ENCODE data around the gene LRAT.
A peak's percentile ranks its signal among the peaks of the same experiment; 100 is the strongest.

The LRAT gene

DNA sequence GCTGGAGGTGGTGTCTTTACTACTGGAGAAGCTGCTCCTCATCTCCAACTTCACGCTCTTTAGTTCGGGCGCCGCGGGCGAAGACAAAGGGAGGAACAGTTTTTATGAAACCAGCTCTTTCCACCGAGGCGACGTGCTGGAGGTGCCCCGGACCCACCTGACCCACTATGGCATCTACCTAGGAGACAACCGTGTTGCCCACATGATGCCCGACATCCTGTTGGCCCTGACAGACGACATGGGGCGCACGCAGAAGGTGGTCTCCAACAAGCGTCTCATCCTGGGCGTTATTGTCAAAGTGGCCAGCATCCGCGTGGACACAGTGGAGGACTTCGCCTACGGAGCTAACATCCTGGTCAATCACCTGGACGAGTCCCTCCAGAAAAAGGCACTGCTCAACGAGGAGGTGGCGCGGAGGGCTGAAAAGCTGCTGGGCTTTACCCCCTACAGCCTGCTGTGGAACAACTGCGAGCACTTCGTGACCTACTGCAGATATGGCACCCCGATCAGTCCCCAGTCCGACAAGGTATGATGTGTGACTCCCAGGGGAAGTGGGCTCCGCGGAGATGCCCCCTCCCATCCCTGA lies 634 bp downstream of the LRAT start:
- DNase-seq (ENCODE audit: low read depth) = no peak
- H3K4me3 ChIP-seq (ENCODE audit: control insufficient read depth, low read depth, low read length) = peak overlapping the region; percentile 39
- no peak for TF ChIP-seq CTCF (conservative IDR thresholded peaks at IDR 0.05; ENCODE audit: control insufficient read depth, insufficient read depth, low read depth, low read length)

DNA sequence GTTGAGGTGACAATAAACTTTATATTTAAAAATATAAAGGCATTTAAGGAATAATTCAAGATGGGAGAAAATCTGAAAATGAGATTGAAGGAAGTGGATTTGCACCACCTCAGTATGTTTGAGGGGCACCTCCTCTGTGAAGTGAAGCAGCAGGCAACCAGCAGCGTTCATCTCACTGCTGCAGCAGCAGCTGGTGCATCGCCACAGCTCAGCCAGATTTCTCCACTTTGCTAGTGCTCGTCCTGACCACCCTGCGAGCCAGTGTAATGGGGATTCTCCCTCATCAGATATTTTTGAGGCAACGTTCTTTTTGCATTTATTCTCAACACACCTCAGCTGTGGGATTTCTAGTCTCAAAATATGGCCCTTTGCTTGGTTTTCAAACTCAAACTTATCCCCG lies 13.9 kb downstream of the LRAT start:
- DNase-seq (ENCODE audit: low read depth) = no peak
- TF ChIP-seq CTCF (conservative IDR thresholded peaks at IDR 0.05; ENCODE audit: control insufficient read depth, insufficient read depth, low read depth, low read length) = no peak
- H3K4me3 ChIP-seq (ENCODE audit: control insufficient read depth, low read depth, low read length) = no peak overlapping the region

DNA sequence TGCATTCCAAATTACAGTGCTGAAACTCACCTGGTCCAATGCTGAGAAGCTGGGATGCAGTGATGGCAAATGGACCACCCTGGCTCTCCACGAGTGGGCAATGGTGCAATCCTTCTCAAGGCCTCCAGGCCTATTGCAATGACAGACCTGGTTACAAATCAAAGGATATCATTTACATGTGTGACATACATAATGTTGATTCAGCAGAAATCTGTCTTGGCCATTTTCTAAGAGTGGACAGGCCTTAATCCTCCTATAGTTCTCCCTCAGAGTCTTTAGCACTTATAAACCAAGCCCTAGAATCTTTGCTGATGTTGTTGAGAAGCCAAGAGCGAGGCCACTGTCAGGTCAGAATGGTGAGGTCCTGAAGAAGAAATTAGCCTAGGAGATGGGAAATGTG lies 17.1 kb downstream of the LRAT start:
- no peak overlapping the region for H3K4me3 ChIP-seq (ENCODE audit: control insufficient read depth, low read depth, low read length)
- no peak for TF ChIP-seq CTCF (conservative IDR thresholded peaks at IDR 0.05; ENCODE audit: control insufficient read depth, insufficient read depth, low read depth, low read length)
- no peak for DNase-seq (ENCODE audit: low read depth)

GRCh38 chr4:154778264-154778663 lies 34.5 kb downstream of the LRAT start:
- no peak for TF ChIP-seq CTCF (conservative IDR thresholded peaks at IDR 0.05; ENCODE audit: control insufficient read depth, insufficient read depth, low read depth, low read length)
- no peak for DNase-seq (ENCODE audit: low read depth)
- no peak overlapping the region for H3K4me3 ChIP-seq (ENCODE audit: control insufficient read depth, low read depth, low read length)

GRCh38 chr4:154779362-154779947 lies 35.7 kb downstream of the LRAT start:
- peak; percentile 68 for DNase-seq (ENCODE audit: low read depth)
- H3K4me3 ChIP-seq (ENCODE audit: control insufficient read depth, low read depth, low read length) = no peak overlapping the region
- peak; percentile 73 for TF ChIP-seq CTCF (conservative IDR thresholded peaks at IDR 0.05; ENCODE audit: control insufficient read depth, insufficient read depth, low read depth, low read length)

- no peak for TF ChIP-seq CTCF (conservative IDR thresholded peaks at IDR 0.05; ENCODE audit: control insufficient read depth, insufficient read depth, low read depth, low read length)
- no peak within 1 kb of the TSS for H3K4me3 ChIP-seq (ENCODE audit: control insufficient read depth, low read depth, low read length)
- no peak for DNase-seq (ENCODE audit: low read depth)
These were observed 37.6 kb downstream of the LRAT start, which contains the start of gene RBM46 for GRCh38 chr4:154781126-154781982. RBM46 (plus strand) TSS chr4:154781272; CDS start chr4:154796753, 15,481 bp downstream.

All from fibroblast of mammary gland (primary cell).